Measurements from ENCODE around the gene CYSTM1.
A peak's percentile ranks its signal among the peaks of the same experiment; 100 is the strongest.
"Not testable (repeated sequence)": the region's sequence is repeated elsewhere in the genome, so short reads cannot be mapped to it uniquely, and the experiment has no call there.

CYSTM1 gene

DNA sequence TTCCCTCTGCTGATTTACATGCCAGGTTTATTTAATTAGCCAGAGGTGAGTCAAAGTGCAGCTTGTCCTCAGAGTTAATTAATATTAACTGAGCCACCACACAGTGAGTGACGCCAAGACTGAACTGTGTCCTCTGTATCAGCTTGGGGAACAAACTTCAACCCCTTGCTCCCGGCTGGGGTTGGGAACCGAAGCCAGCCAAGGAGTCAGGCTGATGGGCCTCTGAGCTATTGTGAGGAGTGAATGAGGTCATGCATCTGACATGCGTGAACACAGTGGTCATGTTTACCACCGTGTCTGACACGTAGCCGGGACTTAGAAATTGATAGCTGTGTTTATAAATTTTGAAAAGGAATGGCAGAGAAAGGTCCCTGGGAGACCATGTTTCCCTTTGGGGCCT is 32.1 kb upstream of the CYSTM1 start:
- DNase-seq (ENCODE audit: insufficient read length, low spot score) (no peak), FAIRE-seq (no peak)
- no peak for TF ChIP-seq POLR2A (IDR thresholded peaks at IDR 0.05; ENCODE audit: low read depth, low read length)

DNA sequence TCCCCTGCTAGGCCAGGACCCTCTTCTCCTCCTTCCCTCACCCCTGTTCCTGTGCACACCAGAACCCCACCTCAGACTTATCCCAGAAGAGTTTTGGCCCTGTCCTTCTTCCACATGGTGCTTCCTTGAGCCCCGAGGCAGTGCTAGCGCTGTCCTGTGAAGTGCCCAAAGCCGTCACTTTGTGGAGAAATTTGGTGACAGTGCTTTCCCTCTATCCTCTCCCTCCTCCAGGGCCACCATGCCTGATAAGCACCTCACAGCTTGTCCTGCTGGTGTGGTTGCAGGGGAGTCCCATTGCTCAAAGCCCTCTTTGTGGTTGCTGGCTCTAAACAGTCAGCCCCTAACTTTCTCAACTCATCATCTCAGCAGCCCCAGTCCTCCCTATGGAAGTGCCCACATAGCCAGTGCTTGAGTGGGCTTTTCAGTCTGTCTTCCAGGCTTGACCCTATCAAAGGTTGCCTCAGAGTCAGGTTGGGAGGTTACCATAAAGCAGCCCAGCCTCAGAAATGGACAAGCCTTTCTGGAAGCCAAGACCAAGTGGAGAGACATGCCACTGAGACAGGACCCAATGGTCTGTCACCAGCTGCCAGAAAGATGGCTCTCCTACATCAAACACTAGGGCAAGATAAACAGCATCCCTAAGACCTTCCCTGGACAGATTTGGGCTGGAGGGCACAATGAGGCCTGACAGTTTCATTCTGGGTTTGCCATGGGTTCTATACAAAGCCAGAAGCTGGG is 31.3 kb upstream of the CYSTM1 start:
- FAIRE-seq (no peak), DNase-seq (ENCODE audit: insufficient read length, low spot score) (no peak)
- TF ChIP-seq POLR2A (IDR thresholded peaks at IDR 0.05; ENCODE audit: low read depth, low read length) = no peak

DNA sequence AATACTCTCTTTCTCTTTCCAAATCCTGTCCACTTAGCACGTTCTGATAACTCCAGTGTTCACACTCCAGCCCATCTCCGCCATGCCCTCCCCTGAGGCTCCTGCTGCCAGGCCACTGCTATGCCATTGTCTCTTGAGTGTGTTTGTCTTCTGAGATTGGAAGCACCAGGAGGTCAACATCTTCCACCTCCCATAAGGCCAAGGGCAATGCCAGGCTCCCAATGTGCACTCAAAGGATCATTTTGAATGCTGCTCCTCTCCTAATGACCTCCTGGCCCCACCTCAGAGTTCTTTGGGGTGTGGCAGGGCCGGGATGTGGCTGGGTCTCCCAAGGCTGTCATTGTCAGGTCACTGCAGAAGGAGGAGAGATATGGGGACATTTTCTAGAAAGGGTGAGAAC is 29.7 kb upstream of the CYSTM1 start:
- DNase-seq (ENCODE audit: insufficient read length, low spot score) (no peak), FAIRE-seq (no peak)
- TF ChIP-seq POLR2A (IDR thresholded peaks at IDR 0.05; ENCODE audit: low read depth, low read length) = no peak

DNA sequence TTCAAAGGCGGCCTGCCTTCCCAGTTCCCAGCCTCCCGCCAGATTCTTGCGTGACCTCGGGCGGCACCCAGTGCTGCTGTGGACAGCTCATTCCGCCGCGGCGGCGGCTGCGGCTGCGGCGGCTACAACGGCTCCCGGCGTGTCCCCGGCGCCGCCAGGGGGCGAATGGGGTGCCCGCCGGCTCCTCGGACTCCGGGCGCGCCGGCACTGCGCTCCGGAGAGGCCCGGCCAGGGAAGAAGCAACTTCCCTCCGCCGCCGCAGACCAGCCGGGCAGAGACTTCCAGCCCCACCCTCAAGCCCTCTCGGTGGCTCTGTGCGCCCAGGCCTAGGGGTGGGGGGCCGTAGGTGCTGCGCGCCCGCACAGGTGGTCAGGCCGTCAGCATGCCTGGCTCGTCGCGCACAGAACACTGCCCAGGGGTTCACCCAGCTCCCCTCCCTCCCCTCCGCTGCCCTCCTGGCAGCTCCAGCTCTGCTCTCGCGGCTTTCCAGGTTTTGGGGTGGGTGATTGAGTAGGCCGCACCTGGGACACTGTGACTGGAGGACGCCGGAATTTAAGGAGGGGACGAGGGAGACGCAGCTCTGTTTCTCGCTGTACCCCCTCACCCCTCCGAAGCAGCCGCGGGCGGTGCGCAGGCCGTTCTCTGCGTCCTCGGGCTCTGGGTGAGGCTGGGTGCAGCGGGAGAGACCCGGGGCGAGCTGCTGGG is 29.0 kb upstream of the CYSTM1 start:
- TF ChIP-seq POLR2A (IDR thresholded peaks at IDR 0.05; ENCODE audit: low read depth, low read length) = no peak
- DNase-seq (ENCODE audit: insufficient read length, low spot score) (no peak), FAIRE-seq (no peak)

DNA sequence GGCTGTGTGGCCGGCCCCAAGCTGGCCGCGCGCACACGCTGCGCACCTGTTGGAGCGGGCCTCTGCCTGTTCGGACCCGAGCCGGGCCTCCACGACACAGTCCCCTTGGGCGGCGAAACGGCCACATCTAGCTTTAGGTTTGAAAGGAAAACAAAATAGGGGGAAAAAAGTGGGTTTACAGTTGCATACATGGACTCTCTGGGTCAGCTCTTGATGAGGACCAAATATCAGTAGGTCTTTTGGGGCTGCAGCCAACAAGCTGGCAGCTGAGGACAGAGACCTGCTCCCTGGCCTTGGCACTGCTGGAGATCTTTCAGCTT is 28.5 kb upstream of the CYSTM1 start:
- FAIRE-seq = no peak

DNA sequence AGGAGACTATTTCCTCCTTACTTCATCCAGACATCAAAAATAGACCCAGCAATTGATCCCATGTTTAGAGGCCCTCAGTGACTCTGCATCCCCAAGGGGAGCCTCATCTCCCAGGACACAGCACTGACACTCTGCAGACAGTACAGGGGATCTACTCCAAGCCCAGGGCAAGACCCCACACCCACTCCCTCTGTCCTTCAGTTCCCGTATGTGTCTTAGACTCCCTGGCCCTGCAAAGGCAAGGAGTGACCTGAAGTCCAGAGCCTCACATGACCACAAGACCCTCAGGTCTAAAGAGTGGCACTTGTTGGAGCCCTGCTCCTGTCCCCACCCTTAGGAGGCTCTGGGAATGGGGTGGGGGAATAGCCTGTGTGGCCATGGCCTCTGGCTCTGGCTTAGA is 27.5 kb upstream of the CYSTM1 start:
- DNase-seq (ENCODE audit: insufficient read length, low spot score) = no peak
- FAIRE-seq = no peak
- TF ChIP-seq POLR2A (IDR thresholded peaks at IDR 0.05; ENCODE audit: low read depth, low read length) = no peak

More for the DNA sequence above, 28.5 kb upstream of the CYSTM1 start:
- no peak for TF ChIP-seq POLR2A (IDR thresholded peaks at IDR 0.05; ENCODE audit: low read depth, low read length)
- no peak for DNase-seq (ENCODE audit: insufficient read length, low spot score)

DNA sequence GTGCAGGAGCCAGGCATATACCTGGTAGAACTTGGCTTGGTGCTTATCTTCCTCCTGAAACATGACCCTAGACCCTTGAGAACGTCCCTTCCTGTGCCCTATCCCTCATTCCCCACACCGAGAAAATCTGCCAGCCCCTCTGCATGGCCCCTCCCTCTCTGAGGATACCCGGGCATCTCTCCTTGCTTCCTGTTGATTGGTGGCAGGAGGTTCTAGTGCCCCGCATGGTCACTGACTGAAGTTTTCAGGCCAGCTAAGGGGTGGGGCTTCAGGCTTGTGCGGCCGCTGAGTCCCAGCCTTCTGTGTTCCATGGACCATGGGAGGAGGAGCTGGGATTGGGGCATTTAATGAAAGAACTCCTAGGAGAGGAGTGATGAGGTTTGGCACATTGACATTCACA is 26.5 kb upstream of the CYSTM1 start:
- no peak for TF ChIP-seq POLR2A (IDR thresholded peaks at IDR 0.05; ENCODE audit: low read depth, low read length)
- peak; percentile 42 for DNase-seq (ENCODE audit: insufficient read length, low spot score)
- FAIRE-seq = no peak

DNA sequence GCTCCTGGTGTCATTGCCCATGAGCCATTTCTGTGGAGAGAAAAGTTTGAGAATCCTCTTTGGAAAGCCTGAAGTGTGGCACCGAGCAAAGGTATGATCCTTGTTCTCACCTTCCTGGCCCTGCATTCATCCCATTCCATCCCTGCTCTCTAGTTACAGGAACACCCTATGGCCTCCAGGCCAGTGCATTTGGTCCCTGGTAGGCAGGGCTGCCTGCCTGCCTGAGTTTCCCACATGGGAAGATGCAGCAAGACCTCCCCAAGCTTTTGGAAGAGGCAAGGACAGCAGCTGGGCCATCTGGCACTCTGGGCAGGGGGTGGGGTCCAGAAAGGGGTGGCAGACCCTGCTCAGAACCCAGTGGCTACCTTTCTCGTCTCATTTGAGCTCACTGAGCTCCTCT is 24.8 kb upstream of the CYSTM1 start:
- FAIRE-seq (no peak), DNase-seq (ENCODE audit: insufficient read length, low spot score) (no peak)
- no peak for TF ChIP-seq POLR2A (IDR thresholded peaks at IDR 0.05; ENCODE audit: low read depth, low read length)

DNA sequence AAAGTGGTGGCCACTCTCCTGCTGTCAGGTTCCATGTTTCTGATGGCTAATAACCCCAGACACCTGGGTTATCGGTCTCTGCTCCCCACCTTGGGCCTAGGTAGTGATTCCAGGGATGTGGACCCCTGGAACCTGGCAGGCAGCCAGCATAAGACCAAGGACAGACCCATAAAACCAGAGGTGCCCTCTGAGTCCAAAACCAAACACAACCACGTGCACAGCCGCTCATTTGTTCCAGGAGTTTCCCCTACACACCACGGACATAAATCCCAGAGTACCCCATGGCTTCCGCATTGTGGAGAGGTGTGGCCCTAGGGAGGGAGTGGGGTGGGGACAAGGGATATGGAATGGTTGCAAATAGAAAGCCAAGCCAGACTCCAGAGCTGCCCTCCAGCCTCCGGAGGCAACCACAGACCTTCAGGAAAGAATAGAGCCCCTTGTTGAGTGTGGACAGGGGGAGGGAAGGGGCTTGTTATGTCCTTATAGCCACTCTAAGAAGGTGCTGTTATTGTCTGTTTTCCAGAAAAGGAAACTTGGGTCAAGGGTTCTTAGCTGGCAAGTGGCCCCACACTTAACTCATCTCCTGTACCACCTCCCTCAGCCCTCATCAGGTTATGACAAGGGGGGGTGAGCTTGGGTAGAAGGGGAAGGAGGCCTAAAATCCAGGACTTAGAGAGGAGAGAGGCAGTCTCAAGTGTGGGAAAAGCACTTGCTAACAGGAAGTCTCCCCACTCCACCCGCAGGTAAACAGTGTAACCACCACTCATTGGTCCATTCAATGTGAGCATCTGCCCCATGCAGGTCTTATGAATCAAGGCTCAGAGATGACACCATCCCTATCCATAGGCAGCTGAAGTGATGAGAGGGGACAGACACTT is 23.6 kb upstream of the CYSTM1 start:
- no peak for TF ChIP-seq POLR2A (IDR thresholded peaks at IDR 0.05; ENCODE audit: low read depth, low read length)
- FAIRE-seq (no peak), DNase-seq (ENCODE audit: insufficient read length, low spot score) (no peak)

DNA sequence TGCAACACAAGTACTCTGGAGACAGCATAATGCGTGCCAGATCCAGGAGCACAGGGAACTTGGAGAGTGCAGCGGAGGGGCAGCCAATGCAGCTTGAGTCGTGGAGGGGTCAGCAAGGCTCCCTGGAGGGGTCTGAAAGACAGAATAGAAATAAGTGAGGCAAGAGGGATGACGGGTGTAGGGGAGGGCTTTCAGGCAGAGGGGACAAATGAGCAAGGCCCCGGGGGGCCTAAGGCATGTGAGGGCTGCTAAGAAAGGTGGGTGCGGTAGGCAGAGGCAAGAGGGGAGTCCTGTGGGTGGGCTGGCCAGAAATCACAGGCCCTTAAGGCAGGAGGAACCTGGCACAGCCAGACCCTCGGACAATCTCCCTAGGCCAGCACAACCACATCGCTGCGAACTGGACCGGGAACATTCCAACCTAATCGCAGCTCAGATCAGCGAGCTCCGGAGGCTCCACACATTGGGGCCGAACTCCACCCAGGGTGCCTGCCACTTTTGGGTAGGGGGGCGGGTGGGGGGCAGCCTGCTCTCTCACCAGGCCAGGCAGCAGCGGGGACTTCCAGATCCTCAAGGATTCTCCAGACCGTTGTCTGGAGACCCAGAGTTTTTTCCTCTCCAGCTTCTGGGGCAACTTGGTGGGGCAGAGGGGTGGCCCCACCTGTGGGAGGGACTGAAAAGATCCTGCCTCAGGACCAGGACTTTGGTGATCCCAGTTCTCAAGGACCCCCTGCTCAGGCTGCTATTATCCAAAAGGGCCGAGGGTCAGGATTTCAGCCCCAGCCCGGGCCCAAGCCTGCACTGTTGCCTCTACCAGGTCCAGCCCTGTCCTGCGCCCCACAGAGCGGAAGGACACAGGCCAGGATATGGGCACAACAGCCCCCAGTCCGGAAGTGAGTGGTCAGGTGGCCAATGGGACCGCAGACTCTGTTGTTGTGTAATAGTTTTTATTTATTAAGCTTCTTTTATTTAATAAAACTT is 22.7 kb upstream of the CYSTM1 start:
- TF ChIP-seq POLR2A (IDR thresholded peaks at IDR 0.05; ENCODE audit: low read depth, low read length) = no peak
- FAIRE-seq (no peak), DNase-seq (ENCODE audit: insufficient read length, low spot score) (no peak)

DNA sequence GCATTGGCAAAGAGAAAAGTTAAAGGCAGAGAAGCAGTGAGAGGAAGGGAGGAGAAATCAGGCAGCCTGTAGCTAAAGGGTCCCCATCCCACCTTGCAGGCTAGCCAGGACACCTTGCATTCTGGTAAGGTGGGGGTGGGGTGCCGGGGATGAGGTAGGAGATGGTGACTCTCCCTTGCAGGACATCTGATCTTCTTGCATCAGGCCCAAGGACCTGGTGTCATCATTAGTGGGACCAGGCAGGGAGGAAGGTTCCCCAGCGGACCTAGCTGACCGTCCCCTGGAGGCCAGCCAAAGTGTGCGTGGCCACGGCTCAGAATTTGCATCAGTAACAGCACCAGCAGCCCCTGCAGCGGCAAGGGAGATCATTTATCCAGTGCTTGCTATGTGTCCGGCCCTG is 21.7 kb upstream of the CYSTM1 start:
- FAIRE-seq (no peak), DNase-seq (ENCODE audit: insufficient read length, low spot score) (no peak)
- TF ChIP-seq POLR2A (IDR thresholded peaks at IDR 0.05; ENCODE audit: low read depth, low read length) = no peak

DNA sequence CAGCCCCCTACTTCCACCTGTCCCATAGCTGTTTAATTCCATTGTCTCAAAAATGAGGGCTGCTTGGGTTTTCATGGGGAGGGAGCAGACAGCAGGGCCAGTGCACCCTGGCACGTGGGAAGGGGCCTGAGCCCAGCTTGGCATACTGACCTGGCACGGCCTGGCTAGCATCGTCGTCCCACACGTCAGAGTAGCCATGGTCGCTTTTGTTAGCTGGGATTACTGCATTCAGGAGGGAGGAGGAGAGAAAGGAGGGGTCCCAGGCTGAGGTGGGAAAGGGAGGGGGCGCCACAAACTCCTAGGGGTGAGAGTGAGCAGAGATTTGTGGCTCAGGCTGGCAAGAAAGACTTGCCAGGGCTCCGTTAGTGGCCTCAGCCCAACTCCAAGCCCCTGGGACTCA is 21.1 kb upstream of the CYSTM1 start:
- no peak for TF ChIP-seq POLR2A (IDR thresholded peaks at IDR 0.05; ENCODE audit: low read depth, low read length)
- FAIRE-seq (no peak), DNase-seq (ENCODE audit: insufficient read length, low spot score) (no peak)

DNA sequence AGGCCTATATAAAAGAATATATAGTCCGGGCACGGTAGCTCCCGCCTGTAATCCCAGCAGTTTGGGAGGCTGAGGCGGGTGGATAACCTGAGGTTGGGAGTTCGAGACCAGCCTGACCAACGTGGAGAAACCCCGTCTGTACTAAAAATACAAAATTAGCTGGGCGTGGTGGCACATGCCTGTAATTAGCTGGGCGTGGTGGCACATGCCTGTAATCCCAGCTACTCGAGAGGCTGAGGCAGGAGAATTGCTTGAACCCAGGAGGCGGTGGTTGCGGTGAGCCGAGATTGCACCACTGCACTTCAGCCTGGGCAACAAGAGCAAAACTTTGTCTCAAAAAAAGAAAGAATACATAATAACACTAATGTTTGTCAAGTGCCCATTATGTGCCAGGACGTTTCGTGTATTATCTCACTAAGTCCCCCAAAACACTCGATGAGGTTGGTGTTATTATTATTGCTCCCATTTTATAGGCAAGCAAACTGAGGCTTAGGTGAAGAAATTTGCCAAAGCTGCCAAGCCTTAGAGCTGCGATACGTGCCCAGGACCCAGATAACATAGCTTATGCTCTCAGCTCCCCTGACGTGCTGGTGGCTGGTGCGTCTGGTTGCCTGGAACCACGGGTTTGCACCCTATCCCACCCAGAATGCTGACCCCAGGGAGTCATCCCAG is 20.1 kb upstream of the CYSTM1 start:
- not testable (repeated sequence) for FAIRE-seq; DNase-seq (ENCODE audit: insufficient read length, low spot score)

Data from H54 (cell line).